Thoracic aorta (tissue), 2 donors: ENCODE data around the gene HEXD. TPM values are rescaled to one million over a fixed set of nuclear protein-coding genes. Genes with fewer than 3 reads are reported as not detected.
"Not testable (repeated sequence)": the region's sequence is repeated elsewhere in the genome, so short reads cannot be mapped to it uniquely, and the experiment has no call there.

Experiments
- ATAC-seq: fragments of 150-250 bp; one replicate; pipeline ENCODE4 v1.8.0; 2017; ENCODE audit warnings: low read depth; ENCODE audit not compliant: insufficient number of reproducible peaks, low FRiP score
- DNase-seq: peaks from one replicate; pipeline ENCODE4 v3.0.0-alpha.2; 2020; ENCODE audit warnings: low spot score
- H3K27ac ChIP-seq, 2 donors: fragments of 200-600 bp; sonication (generic); 1 replicate in 1 of 2; 2 replicates in 1 of 2; pipeline ENCODE4 v1.5.1; 2016; ENCODE audit warnings: mild to moderate bottlenecking in 2 of 2, moderate library complexity in 2 of 2
- H3K27me3 ChIP-seq: fragments of 200-600 bp; sonication (generic); replicated peaks from 2 replicates; pipeline ENCODE4 v1.6.0; 2016; ENCODE audit warnings: mild to moderate bottlenecking; ENCODE audit not compliant: insufficient read depth
- H3K36me3 ChIP-seq: fragments of 200-600 bp; sonication (generic); one replicate; pipeline ENCODE4 v1.5.1; 2016
- H3K4me1 ChIP-seq, 2 donors: fragments of 200-600 bp; sonication (generic); 1 replicate in 1 of 2; 2 replicates in 1 of 2; pipeline versions ENCODE4 v1.5.1 to v1.6.0; 2016; ENCODE audit warnings: low read depth in 2 of 2, mild to moderate bottlenecking in 1 of 2; ENCODE audit not compliant: control insufficient read depth in 1 of 2
- H3K4me3 ChIP-seq: fragments of 200-600 bp; sonication (generic); 2 replicates; pipeline ENCODE4 v1.5.1; 2016; ENCODE audit warnings: mild to moderate bottlenecking
- H3K9me3 ChIP-seq: fragments of 200-600 bp; sonication (generic); 2 replicates; pipeline ENCODE4 v1.5.1; 2016
- total RNA-seq, 2 donors: library from RNA; depleted of rRNA; stranded (reverse); fragments of >200 nt; gene quantifications; one replicate each; pipeline versions ENCODE4 v1.1.0 to v1.2.3, GENCODE V29; 2016
- TF ChIP-seq, protein P1 (sequence below): fragments of 200-600 bp; sonication (generic); IDR thresholded peaks from one replicate; pipeline ENCODE4 v1.5.1; 2019; ENCODE audit warnings: antibody characterized with exemption

Gene HEXD
- total RNA-seq, 2 donors from 2014 or later = 31.4 to 34.7 TPM

DNA sequence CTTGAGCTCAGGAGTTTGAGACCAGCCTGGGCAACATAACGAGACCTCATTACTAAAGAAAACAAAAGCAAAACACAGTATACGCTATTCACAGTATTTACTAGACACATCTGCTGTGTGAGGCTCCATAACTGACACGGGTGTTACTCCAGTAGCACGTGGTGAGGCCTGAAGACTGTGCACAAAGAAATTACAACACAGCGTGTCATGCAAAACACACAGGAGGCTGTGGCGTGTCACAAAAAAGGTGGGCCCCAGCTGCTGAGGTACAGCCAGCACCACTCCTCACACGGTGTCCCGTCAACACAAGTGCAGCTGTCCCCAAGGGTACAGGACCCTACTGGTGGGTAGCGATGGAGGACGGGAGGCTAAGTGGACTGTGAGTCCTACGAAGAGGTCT, 29.7 kb downstream of the HEXD start:
- TF ChIP-seq, protein P1, sequence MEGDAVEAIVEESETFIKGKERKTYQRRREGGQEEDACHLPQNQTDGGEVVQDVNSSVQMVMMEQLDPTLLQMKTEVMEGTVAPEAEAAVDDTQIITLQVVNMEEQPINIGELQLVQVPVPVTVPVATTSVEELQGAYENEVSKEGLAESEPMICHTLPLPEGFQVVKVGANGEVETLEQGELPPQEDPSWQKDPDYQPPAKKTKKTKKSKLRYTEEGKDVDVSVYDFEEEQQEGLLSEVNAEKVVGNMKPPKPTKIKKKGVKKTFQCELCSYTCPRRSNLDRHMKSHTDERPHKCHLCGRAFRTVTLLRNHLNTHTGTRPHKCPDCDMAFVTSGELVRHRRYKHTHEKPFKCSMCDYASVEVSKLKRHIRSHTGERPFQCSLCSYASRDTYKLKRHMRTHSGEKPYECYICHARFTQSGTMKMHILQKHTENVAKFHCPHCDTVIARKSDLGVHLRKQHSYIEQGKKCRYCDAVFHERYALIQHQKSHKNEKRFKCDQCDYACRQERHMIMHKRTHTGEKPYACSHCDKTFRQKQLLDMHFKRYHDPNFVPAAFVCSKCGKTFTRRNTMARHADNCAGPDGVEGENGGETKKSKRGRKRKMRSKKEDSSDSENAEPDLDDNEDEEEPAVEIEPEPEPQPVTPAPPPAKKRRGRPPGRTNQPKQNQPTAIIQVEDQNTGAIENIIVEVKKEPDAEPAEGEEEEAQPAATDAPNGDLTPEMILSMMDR = no peak
- no peak overlapping the region for H3K27ac ChIP-seq
- H3K4me3 ChIP-seq = no peak overlapping the region
- H3K36me3 ChIP-seq = no peaks in the 10 kb centered on the region
- no peaks in the 10 kb centered on the region for H3K27me3 ChIP-seq
- peaks cover 12 to 39% of the 10 kb centered on the region in 2 donors for H3K4me1 ChIP-seq
- H3K9me3 ChIP-seq = no peaks in the 10 kb centered on the region
- no peak for DNase-seq
- ATAC-seq = no peak

DNA sequence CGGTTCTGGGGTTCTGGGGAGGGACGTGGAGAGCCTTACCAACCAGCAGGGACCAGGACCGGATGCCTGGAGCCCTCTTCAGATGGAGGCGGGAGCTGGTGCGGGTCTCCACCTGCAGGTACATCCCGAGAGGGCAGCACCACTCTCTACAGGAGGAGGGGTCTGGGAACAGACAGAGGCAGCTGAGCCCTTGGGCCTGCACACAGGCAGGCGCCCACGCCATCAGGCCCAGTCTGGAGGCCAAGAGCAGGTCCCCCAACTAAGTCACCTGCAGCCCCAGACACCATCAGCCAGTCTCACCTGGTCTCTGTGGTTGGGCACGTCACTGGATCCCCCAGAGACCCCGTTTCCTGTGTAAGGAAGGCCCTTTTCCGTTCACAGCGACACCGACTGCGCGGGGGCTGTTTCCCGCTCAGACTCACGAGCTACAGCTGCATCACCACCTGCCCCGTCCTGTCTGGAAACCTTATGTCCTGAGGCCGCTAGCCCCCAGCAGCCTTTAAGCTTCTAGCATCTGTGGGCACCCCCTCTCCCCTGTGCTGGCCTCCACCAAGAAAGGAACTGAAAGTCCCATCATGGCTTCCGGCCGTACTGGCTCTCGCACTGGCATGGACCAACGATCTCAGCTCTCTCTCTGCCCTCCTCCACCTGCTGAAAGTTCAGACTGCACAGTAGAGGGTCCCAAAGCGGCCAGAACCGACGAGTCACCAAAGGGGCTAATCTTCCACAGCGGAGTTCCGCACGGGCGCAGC, 31.2 kb downstream of the HEXD start:
- H3K4me3 ChIP-seq = peak overlapping the region; percentile 84
- no peak for ATAC-seq
- peaks cover 12 to 39% of the 10 kb centered on the region in 2 donors for H3K4me1 ChIP-seq

DNA sequence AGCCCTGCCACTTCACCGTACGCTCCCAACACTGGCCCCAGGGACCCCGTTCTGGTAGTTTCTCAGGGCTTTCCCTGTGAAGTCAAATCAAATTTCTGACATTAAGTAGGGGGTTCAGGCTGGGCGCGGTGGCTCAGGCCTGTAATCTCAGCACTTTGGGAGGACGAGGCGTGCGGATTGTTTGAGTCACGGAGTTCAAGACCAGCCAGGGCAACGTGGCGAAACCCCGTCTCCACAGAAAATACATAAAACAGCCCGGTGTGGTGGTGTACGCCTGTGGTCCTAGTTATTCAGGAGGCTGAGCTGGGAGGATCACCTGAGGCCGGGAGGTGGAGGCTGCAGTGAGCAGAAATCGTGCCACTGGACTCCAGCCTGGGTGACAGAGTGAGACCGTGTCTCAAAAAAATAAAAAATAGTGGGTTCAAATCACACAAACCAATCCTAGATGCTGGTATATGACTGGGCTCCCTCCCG, 31.8 kb downstream of the HEXD start:
- H3K27ac ChIP-seq = peak overlapping the region; percentile 56 to 81
- ATAC-seq = peak; percentile 6

More for the DNA sequence above, 31.2 kb downstream of the HEXD start:
- Histone ChIP-seq H3K9me3 (no peaks in the 10 kb centered on the region), H3K27ac (peak overlapping the region; percentile 56 to 81), H3K36me3 (no peaks in the 10 kb centered on the region), H3K27me3 (no peaks in the 10 kb centered on the region)
- TF ChIP-seq, protein P1 = no peak
- DNase-seq = no peak

DNA sequence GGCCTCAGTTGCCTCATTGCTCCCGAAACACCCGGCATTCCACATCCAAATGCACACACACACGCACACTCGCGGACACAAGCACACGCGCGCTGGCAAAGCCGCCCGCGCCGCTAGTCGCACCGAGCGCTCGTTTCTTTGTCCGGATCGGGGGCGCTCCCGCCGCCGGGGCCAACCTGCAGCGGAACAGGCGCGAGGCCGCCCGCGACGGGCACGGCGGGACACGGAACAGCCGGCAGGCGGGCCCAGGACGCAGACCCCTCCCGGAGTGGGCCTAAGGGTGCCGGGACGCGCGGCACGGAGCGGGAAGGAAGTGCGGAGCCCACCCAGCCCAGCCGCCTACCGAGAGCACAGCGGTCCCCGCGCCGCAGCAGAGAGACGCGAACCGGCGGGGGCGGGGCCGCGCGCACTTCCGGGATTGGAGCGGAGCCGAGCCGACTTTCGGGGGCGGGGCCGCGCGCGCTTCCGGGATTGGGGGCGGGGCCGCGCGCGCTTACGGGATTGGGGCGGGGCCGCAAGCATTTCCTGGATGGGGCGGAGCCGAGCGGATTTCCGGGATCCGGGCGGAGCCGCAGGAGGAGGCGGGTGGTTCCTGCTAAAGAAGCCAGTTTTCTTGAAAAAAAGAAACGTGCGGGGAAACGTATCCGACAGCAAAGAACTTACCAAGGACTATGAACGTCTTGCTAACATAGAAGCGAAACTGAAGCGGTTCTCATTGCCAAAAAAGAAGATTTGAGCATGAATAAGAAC, 32.4 kb downstream of the HEXD start, which contains the start of gene CYBC1:
Gene CYBC1, minus strand, starts transcription at position 396 of the 750 bp plus-strand sequence. CDS start 1,498 bp downstream, outside the sequence.
- Histone ChIP-seq H3K27ac (peak within 1 kb of the TSS; percentile 56 to 81), H3K4me3 (peak within 1 kb of the TSS; percentile 84), H3K4me1 (peaks cover 7 to 33% of the 10 kb centered on the region in 2 donors), H3K36me3 (no peaks in the 10 kb centered on the region), H3K9me3 (no peaks in the 10 kb centered on the region), H3K27me3 (no peaks in the 10 kb centered on the region)
- TF ChIP-seq, protein P1 = no peak
- ATAC-seq (peak; percentile 83), DNase-seq (peak; percentile 56)

More for the DNA sequence above, 31.8 kb downstream of the HEXD start:
- H3K9me3 ChIP-seq = no peaks in the 10 kb centered on the region
- no peaks in the 10 kb centered on the region for H3K27me3 ChIP-seq
- no peak for DNase-seq
- H3K36me3 ChIP-seq = no peaks in the 10 kb centered on the region
- TF ChIP-seq, protein P1 = no peak
- H3K4me3 ChIP-seq = peak overlapping the region; percentile 84
- H3K4me1 ChIP-seq = peaks cover 12 to 39% of the 10 kb centered on the region in 2 donors

DNA sequence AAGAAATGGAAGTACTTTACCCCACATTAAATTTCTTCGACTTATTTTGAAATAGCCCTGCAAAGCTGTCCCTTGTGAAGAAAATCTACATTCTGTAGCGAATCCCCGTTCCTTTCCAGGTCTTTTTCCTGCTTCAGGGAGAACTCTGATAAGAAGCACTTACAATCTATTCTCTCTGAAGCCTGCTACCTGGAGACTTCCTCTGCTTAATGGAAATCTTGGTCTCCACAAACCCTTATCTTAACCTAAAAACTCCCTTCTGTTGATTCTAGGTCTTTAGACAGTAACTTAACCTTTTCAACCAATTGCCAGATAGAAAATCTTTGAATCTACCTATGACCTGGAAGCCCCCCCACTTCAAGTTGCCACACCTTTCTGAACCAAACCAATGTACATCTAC, 34.0 kb downstream of the HEXD start:
- ATAC-seq = no peak
- no peak overlapping the region for H3K27ac ChIP-seq
- H3K9me3 ChIP-seq = no peaks in the 10 kb centered on the region
- no peak for DNase-seq
- no peaks in the 10 kb centered on the region for H3K27me3 ChIP-seq
- H3K36me3 ChIP-seq = no peaks in the 10 kb centered on the region
- no peak overlapping the region for H3K4me3 ChIP-seq
- peaks cover 4 to 25% of the 10 kb centered on the region in 2 donors for H3K4me1 ChIP-seq
- TF ChIP-seq, protein P1 = no peak

DNA sequence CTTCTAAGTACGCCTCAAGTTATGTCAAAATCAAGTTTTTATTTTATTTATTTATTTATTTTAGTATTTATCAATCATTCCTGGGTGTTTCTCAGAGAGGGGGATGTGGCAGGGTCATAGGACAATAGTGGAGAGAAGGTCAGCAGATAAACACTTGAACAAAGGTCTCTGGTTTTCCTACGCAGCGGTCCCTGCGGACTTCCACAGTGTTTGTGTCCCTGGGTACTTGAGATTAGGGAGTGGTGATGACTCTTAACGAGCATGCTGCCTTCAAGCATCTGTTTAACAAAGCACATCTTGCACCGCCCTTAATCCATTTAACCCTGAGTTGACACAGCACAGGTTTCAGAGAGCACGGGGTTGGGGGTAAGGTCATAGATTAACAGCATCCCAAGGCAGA, 35.0 kb downstream of the HEXD start:
- H3K36me3 ChIP-seq, H3K4me3 ChIP-seq, ATAC-seq, H3K9me3 ChIP-seq, H3K27ac ChIP-seq, H3K27me3 ChIP-seq, DNase-seq: not testable (repeated sequence)
- H3K4me1 ChIP-seq = peaks cover 10 to 31% of the 10 kb centered on the region in 2 donors

DNA sequence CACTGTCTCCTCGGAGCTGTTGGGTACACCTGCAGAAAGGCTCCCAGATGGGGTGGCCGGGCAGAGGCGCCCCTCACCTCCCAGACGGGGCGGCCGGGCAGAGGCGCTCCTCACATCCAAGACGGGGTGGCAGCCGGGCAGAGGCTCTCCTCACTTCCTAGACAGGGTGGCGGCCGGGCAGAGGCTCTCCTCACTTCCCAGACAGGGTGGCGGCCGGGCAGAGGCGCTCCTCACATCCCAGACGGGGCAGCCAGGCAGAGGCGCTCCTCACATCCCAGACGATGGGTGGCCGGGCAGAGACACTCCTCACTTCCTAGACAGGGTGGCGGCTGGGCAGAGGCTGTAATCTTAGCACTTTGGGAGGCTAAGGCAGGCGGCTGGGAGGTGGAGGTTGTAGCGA, 35.6 kb downstream of the HEXD start:
- not testable (repeated sequence) for ATAC-seq, H3K27ac ChIP-seq, DNase-seq, H3K27me3 ChIP-seq, H3K9me3 ChIP-seq, H3K36me3 ChIP-seq, H3K4me3 ChIP-seq
- peaks cover 10 to 31% of the 10 kb centered on the region in 2 donors for H3K4me1 ChIP-seq
